CD4-positive, alpha-beta T cell treated with Interleukin-1 beta for 1 hour (primary cell): Measurements from ENCODE around the gene STAMBP.
"Not testable (repeated sequence)": the region's sequence is repeated elsewhere in the genome, so short reads cannot be mapped to it uniquely, and the experiment has no call there.

Experiments
- DNase-seq, 2 donors: peaks; one replicate each; pipeline ENCODE4 v3.0.0-alpha.2; 2020 to 2022

The STAMBP gene

GRCh38 chr2:73837847-73838585 is 9.3 kb downstream of the STAMBP start:
- no peak for DNase-seq

- DNase-seq: no peak
Observed at GRCh38 chr2:73838889-73839534, 10.3 kb downstream of the STAMBP start.

- DNase-seq: no peak
Observed at GRCh38 chr2:73839653-73840411, 11.1 kb downstream of the STAMBP start.

DNA sequence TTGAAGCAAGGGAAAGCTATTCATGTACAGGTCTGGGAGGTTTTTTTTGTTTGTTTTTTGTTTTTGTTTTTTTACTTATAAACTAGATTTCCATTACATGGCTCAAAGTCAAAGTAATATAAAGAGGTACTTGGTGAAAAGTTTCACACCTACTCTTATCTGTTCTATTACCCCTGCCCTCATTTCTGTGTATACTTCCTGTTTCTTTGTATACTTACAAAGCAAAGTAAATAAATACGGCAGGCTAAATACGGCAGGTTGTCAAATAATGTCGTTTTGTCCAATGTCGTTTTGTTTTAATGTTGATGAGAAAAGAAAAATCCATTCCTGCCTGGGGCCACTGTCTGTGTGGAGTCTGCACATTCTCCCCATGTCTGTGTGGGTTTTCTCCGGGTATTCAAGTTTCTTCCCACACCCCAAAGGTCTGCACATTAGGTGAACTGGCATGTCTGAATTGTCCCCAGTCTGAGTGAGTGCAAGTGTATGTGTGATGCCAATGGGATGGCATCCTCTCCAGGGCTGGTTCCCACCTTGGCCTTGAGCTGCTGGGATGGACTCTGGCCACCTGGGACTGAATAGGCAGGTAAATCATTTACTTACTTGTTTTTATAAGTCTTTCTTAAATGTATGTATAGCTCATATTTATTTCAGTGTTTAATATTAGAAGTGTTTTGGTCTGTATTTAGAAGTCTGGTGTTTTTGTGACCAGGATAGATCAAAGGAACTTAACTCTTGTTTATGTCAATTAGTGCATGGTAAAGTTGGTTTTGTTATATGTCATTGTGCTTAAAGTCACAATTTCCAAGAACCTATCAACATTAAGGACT is 13.4 kb downstream of the STAMBP start:
- no peak for DNase-seq

- no peak for DNase-seq
Observed at GRCh38 chr2:73842739-73843019, 13.9 kb downstream of the STAMBP start.

DNA sequence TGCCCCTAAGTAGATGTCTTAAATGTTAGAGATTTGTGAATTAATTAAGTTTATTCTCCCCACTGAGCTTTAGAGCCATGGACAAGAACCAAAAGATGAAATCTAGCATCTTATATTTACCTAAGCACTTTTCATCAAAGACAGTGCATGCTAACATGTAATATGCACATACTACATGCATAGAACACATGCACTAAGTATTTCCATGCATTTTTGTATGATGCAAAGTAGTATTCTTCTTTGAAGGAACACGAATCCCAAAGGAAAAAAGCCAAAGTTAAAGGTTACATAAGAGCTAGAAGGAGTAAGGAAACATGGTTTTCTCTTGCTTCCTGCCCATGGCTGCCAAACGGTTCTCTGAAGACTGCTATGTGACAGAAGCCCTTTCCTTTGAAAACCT is 15.3 kb downstream of the STAMBP start:
- DNase-seq: no peak

DNA sequence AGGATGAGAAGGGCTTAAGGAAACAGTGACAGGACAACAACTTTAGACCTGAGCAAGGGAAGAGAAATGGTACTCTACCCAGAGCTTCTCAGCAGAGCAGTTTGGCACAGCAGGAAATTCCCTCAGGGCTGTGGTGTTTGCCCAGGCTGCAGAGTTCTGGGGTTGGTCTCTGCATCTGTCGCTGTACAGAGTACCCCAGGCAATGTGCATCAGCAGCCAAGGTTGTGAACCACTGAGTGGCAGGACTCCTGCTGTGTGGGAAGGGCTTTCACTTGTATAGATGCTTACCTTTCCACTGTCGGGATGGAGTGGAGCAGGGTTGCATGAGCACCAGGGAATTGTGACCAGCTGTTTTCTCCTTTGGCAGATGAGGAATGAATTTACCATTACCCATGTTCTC is 21.2 kb downstream of the STAMBP start:
- no peak for DNase-seq

DNA sequence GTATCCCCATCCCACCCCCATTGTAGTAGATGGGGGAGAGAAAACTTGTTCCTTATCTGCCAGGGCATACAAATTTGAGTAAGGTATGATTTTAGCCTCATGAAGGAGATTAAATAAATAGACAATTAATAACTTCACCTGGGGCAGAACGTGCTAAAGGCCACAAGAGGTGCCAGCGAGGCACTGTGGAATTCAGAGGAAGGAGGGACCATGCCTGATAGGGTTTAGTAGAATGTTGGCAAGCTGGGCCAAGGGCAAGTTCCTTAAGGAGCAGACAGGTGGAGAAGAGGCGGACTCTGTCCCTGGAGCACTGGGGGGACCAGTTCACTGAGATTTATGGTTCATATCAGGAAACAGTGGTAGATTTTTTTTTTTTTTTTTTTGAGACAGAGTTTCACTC is 22.5 kb downstream of the STAMBP start:
- no peak for DNase-seq

DNA sequence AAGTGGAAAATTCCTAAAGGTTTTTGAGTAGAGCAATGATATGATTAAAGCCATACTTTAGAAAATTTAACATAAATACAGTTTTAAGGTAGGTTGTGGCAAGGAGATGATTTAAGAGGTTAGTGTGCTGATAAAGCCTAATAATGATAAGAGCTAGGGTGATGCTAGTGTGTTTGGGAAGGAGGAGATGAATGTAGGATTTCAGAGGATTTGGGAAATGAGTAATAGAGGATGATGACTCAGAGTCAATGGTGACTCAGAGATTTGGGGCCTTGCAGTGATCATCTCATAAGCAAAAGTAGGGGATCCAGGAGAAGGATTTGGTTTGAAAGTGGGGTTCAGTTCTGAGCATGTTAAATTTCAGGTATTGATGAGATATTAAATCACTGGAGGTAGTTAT is 23.3 kb downstream of the STAMBP start:
- DNase-seq: no peak

GRCh38 chr2:73855526-73855925 is 26.8 kb downstream of the STAMBP start:
- DNase-seq: no peak

DNA sequence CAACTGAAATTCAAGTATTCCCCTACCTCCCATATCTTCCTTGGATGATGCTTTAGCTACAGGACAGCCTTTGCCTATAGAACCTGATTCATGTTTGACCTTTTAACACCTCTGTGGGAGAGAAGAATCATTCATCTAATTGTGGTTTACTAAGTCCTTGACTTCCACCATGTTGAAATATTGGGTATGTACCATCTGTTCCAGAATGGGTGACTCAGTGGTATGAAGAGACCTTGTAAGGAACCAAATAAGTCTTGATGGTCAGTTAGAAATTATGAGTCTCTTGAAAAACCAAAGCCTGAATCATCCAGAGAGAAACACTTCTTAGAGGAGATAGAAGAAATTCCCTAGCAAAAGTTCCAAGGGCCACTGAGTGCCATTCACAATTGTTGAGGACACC is 27.5 kb downstream of the STAMBP start:
- no peak for DNase-seq

- no peak for DNase-seq
Observed at GRCh38 chr2:73859721-73860586, 31.2 kb downstream of the STAMBP start.

DNA sequence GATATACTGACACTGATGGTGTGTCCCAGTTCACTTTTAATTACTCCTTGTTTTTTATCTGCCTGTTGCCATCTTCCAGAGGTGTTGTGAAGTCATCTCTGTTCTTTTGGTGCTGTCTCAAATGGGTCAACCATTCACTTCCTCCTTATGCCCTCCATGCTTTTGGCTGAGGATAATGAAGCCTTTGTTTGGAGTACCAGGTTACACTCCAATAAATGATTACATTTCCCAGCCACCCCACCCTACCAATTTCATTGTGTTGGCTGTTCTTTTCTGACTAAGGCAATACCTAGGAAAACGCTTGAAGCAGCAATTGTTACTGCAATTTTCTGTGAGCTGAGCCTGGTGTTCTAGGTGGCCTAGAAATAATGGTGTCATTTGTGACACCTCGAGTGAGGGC is 34.2 kb downstream of the STAMBP start:
- DNase-seq: no peak

DNA sequence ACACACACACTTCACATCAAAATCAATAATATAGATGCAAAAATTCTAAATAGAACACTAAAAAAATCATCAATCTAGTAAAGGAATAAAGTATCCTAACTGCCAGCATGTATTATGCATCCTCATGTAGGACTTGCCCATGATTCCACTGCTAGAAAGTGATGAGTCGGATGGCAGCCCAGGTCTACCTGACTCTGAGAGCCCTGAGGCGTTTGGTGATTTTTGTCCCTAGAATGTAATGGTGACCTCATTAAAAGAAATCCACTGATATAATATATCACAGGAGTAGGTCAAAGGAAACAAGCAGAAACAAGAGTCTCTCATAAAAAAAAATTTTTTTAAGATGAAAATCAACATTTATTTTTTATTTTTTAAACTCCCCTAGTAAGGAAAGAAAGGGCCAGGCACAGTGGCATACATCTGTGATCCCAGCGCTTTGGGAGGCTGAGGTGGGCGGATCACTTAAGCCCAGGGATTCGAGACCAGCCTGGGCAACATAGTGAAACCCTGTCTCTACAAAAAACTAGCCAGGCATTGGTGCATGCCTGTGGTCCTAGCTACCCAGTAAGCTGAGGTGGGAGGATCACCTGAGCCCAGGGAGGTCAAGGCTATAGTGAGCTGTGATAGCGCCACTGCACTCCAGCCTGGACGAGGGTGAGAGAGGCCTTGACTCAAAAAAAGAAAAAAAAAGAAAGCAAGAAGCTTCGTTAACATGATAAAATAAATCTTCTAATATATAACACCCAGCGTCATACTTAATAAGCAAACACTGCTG is 39.6 kb downstream of the STAMBP start:
- DNase-seq: no peak

- DNase-seq: no peak
Observed at GRCh38 chr2:73870084-73870483, 41.3 kb downstream of the STAMBP start.

DNA sequence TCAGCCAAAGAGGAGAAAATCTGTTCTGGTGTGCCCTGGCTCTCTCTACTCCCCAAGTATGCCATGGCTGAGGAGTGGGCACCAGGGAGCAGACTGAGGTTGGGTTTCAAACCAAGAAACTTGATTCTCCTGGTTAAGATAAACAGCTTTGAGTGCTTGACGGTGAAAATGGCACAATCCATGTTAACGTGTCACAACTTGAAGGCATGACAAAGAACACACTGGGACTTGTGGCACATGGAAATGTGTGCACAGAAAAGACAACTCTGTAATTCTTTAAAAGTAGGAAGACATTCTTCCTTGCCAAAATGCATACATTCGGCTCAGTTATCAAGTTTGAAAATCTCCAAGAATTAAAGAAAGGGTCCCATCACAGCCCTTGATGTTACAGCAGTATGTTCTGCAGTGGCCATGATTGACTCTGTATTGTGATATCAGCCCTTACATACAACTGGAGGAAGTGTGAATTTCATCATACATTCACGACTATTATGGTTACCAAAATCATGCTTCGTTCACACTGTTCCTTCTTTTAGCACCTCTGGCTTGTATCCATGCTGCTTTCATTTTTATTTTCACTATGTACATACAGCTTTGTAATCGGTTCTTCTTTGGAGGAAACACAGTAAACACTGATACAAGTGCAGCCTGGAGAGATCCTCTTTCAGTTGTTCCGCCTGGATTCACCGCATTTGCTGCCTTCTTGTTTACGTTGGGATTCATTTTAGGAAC is 48.5 kb downstream of the STAMBP start:
- DNase-seq: no peak

- not testable (repeated sequence) for DNase-seq
Observed at GRCh38 chr2:73877984-73878383, 49.2 kb downstream of the STAMBP start.

- no peak for DNase-seq
Observed at GRCh38 chr2:73885406-73885805, 56.6 kb downstream of the STAMBP start.

DNA sequence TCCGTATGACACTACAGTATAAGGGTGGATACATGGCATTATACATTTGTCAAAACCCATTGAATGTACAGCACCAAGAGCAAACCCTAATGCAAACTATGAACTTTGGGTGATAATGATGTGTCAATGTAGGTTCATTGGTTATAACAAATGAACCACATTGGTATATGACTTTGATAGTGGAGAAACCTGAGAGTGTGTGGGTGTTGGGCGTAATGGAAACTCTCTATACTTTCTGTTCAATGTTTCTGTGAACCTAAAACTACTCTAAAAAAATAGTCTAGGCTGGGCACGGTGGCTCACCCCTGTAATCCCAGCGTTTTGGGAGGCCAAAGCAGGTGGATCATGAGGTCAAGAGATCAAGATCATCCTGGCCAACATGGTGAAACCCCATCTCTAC is 57.6 kb downstream of the STAMBP start:
- no peak for DNase-seq

GRCh38 chr2:73887596-73888353 is 59.0 kb downstream of the STAMBP start:
- not testable (repeated sequence) for DNase-seq
